HFF-Myc (cell line): Measurements from ENCODE around the gene MCHR1.

Experiments used
- DNase-seq: peaks from one replicate; pipeline ENCODE4 v3.0.0-alpha.2; 2011; ENCODE audit warnings: low read depth; ENCODE audit errors: extremely low read depth
- H3K4me3 ChIP-seq: replicated peaks from 2 replicates; pipeline ENCODE4 v1.5.1; 2011; ENCODE audit warnings: low read depth, mild to moderate bottlenecking, control low read depth, low read length
- CTCF ChIP-seq: IDR thresholded peaks from 2 replicates; pipeline ENCODE4 v1.5.1; 2012; ENCODE audit warnings: mild to moderate bottlenecking, low read depth, low read length, control low read depth; ENCODE audit errors: missing control alignments

Gene MCHR1

GRCh38 chr22:40727964-40728615 is 48.8 kb downstream of the MCHR1 start:
- TF ChIP-seq CTCF, result no peak
- H3K4me3 ChIP-seq, result no peak overlapping the region
- no peak for DNase-seq

- TF ChIP-seq CTCF, result no peak
- DNase-seq, result no peak
- H3K4me3 ChIP-seq, result no peak overlapping the region
These were observed 49.5 kb downstream of the MCHR1 start for GRCh38 chr22:40728731-40729189.

GRCh38 chr22:40729284-40729683 is 50.0 kb downstream of the MCHR1 start:
- no peak for DNase-seq
- H3K4me3 ChIP-seq, result no peak overlapping the region
- no peak for TF ChIP-seq CTCF
